NCI-H187 treated with DMSO at 0.1 percent for 48 hours (cell line): Measurements from ENCODE around the gene ZNF280B.
"Not testable (repeated sequence)": the region's sequence is repeated elsewhere in the genome, so short reads cannot be mapped to it uniquely, and the experiment has no call there.

Experiments
- DNase-seq: peaks from one replicate; lab custom pipeline; 2025; lab: John Stamatoyannopoulos, UW

ZNF280B gene

GRCh38 chr22:22534604-22535415 is 26.3 kb upstream of the ZNF280B start:
- DNase-seq = no peak

- DNase-seq = no peak
Measured at GRCh38 chr22:22533863-22534262, 25.3 kb upstream of the ZNF280B start.

GRCh38 chr22:22533417-22533816 is 24.9 kb upstream of the ZNF280B start:
- no peak for DNase-seq

- not testable (repeated sequence) for DNase-seq
Measured at GRCh38 chr22:22532547-22533071, 24.1 kb upstream of the ZNF280B start.

- no peak for DNase-seq
Measured at GRCh38 chr22:22531770-22532546, 23.4 kb upstream of the ZNF280B start.

- DNase-seq = no peak
Measured at GRCh38 chr22:22528780-22529179, 20.2 kb upstream of the ZNF280B start.

- DNase-seq = no peak
Measured at GRCh38 chr22:22527312-22527711, 18.8 kb upstream of the ZNF280B start.

- no peak for DNase-seq
Measured at GRCh38 chr22:22526125-22526912, 17.8 kb upstream of the ZNF280B start.

- no peak for DNase-seq
Measured at GRCh38 chr22:22523494-22523893, 15.0 kb upstream of the ZNF280B start.

- DNase-seq = no peak
Measured at GRCh38 chr22:22521631-22522030, 13.1 kb upstream of the ZNF280B start.

- DNase-seq = no peak
Measured at GRCh38 chr22:22520667-22521602, 12.4 kb upstream of the ZNF280B start.

GRCh38 chr22:22520020-22520656 is 11.6 kb upstream of the ZNF280B start, which contains the start of gene ZNF280A:
Gene ZNF280A, minus strand, starts transcription at chr22:22520270. Its CDS starts 4,640 bp downstream, at chr22:22515630.
- DNase-seq = no peak

GRCh38 chr22:22519591-22519990 is 11.0 kb upstream of the ZNF280B start:
- DNase-seq = no peak

- DNase-seq = no peak
Measured at GRCh38 chr22:22516992-22517391, 8.4 kb upstream of the ZNF280B start.

GRCh38 chr22:22515890-22516289 is 7.3 kb upstream of the ZNF280B start:
- no peak for DNase-seq

GRCh38 chr22:22514431-22514830 is 5.9 kb upstream of the ZNF280B start:
- DNase-seq = not testable (repeated sequence)

- no peak for DNase-seq
Measured at GRCh38 chr22:22513619-22514018, 5.1 kb upstream of the ZNF280B start.

- DNase-seq = no peak
Measured at GRCh38 chr22:22512951-22513350, 4.4 kb upstream of the ZNF280B start.

- DNase-seq = not testable (repeated sequence)
Measured at GRCh38 chr22:22510833-22511232, 2.3 kb upstream of the ZNF280B start.

- DNase-seq = not testable (repeated sequence)
Measured at GRCh38 chr22:22509912-22510311, 1.4 kb upstream of the ZNF280B start.
